ENCODE measurements around the gene CRY1. TPM values are rescaled to one million over a fixed set of nuclear protein-coding genes. Genes with fewer than 3 reads are reported as not detected.

CRY1 gene
- total RNA-seq: 10 to 100 TPM; 17.4 to 31.0 TPM
- long read RNA-seq, donor 1, transcript CRY1-201 (13 exons, 3,267 nt): major isoform, 9 of 18 reads
- long read RNA-seq, donor 1, partial matches to known transcripts: 5 of 18 reads
- long read RNA-seq, donor 1, other reads (novel, unspliced or antisense): 4 of 18 reads
- long read RNA-seq, donor 2, transcript CRY1-201 (13 exons, 3,267 nt): major isoform, 28 of 46 reads
- long read RNA-seq, donor 2, partial matches to known transcripts: 9 of 46 reads
- long read RNA-seq, donor 2, other reads (novel, unspliced or antisense): 9 of 46 reads

GRCh38 chr12:107093417-107094182, at the start of gene CRY1:
Gene CRY1, minus strand, starts transcription at chr12:107093549. Its CDS starts 588 bp downstream, at chr12:107092961.
- intact Hi-C loops (cut with DNase I): loop anchor here in 1 of 2 donors (10.0 kb wide), 1 partner anchor 139 kb away; the partner anchor contains the start of gene TMEM263

GRCh38 chr12:107139787-107140186, 46.4 kb upstream of the CRY1 start:
- intact Hi-C loops (cut with DNase I): no loop called here
- DNase-seq (ENCODE audit: low spot score): no peak

More at GRCh38 chr12:107093417-107094182, at the start of gene CRY1:
- DNase-seq (ENCODE audit: low spot score): peak; percentile 99

- intact Hi-C loops (cut with DNase I): no loop called here
- DNase-seq (ENCODE audit: low spot score): no peak
Measured at GRCh38 chr12:107138990-107139389, 45.6 kb upstream of the CRY1 start.

- DNase-seq (ENCODE audit: low spot score): no peak
- intact Hi-C loops (cut with DNase I): no loop called here
Measured at GRCh38 chr12:107135177-107135576, 41.8 kb upstream of the CRY1 start.

GRCh38 chr12:107134558-107134957, 41.2 kb upstream of the CRY1 start:
- intact Hi-C loops (cut with DNase I): loop anchor here (5.0 kb wide), 2 partner anchors 473 to 478 kb away; no protein-coding TSS in a partner anchor
- no peak for DNase-seq (ENCODE audit: low spot score)

GRCh38 chr12:107133462-107133861, 40.1 kb upstream of the CRY1 start:
- intact Hi-C loops (cut with DNase I): loop anchor here (5.0 kb wide), 2 partner anchors 474 to 479 kb away; no protein-coding TSS in a partner anchor
- no peak for DNase-seq (ENCODE audit: low spot score)

GRCh38 chr12:107131832-107132616, 38.7 kb upstream of the CRY1 start:
- DNase-seq (ENCODE audit: low spot score): no peak
- intact Hi-C loops (cut with DNase I): loop anchor here (5.0 kb wide), 2 partner anchors 475 to 480 kb away; no protein-coding TSS in a partner anchor

GRCh38 chr12:107130830-107131611, 37.7 kb upstream of the CRY1 start:
- intact Hi-C loops (cut with DNase I): loop anchor here (5.0 kb wide), 2 partner anchors 476 to 481 kb away; no protein-coding TSS in a partner anchor
- DNase-seq (ENCODE audit: low spot score): no peak

- no peak for DNase-seq (ENCODE audit: low spot score)
- intact Hi-C loops (cut with DNase I): no loop called here
Measured at GRCh38 chr12:107129315-107129930, 36.1 kb upstream of the CRY1 start.

GRCh38 chr12:107127482-107128430, 34.4 kb upstream of the CRY1 start:
- intact Hi-C loops (cut with DNase I): no loop called here
- no peak for DNase-seq (ENCODE audit: low spot score)

GRCh38 chr12:107126796-107127481, 33.6 kb upstream of the CRY1 start:
- intact Hi-C loops (cut with DNase I): no loop called here
- no peak for DNase-seq (ENCODE audit: low spot score)

- intact Hi-C loops (cut with DNase I): no loop called here
- DNase-seq (ENCODE audit: low spot score): no peak
Measured at GRCh38 chr12:107125833-107126232, 32.5 kb upstream of the CRY1 start.

- DNase-seq (ENCODE audit: low spot score): no peak
- intact Hi-C loops (cut with DNase I): no loop called here
Measured at GRCh38 chr12:107122452-107122958, 29.2 kb upstream of the CRY1 start.

GRCh38 chr12:107119091-107119490, 25.7 kb upstream of the CRY1 start:
- DNase-seq (ENCODE audit: low spot score): no peak
- intact Hi-C loops (cut with DNase I): no loop called here

- intact Hi-C loops (cut with DNase I): no loop called here
Measured at GRCh38 chr12:107118624-107119023, 25.3 kb upstream of the CRY1 start.

GRCh38 chr12:107115119-107115518, 21.8 kb upstream of the CRY1 start:
- DNase-seq (ENCODE audit: low spot score): no peak
- intact Hi-C loops (cut with DNase I): no loop called here

More at GRCh38 chr12:107118624-107119023, 25.3 kb upstream of the CRY1 start:
- no peak for DNase-seq (ENCODE audit: low spot score)

Measured in posterior vena cava (tissue), 2 donors.